RCC 7860 (cell line): Measurements from ENCODE around the gene COL6A3.
A peak's percentile ranks its signal among the peaks of the same experiment; 100 is the strongest.

Experiments used
- DNase-seq: peaks from one replicate; pipeline ENCODE4 v3.0.0-alpha.2; 2015; ENCODE audit warnings: low spot score
- FAIRE-seq: peaks from 2 replicates; lab custom pipeline; 2012; peaks lifted over from hg19 to GRCh38; lab: Jason Lieb, UNC

COL6A3 gene, protein sequence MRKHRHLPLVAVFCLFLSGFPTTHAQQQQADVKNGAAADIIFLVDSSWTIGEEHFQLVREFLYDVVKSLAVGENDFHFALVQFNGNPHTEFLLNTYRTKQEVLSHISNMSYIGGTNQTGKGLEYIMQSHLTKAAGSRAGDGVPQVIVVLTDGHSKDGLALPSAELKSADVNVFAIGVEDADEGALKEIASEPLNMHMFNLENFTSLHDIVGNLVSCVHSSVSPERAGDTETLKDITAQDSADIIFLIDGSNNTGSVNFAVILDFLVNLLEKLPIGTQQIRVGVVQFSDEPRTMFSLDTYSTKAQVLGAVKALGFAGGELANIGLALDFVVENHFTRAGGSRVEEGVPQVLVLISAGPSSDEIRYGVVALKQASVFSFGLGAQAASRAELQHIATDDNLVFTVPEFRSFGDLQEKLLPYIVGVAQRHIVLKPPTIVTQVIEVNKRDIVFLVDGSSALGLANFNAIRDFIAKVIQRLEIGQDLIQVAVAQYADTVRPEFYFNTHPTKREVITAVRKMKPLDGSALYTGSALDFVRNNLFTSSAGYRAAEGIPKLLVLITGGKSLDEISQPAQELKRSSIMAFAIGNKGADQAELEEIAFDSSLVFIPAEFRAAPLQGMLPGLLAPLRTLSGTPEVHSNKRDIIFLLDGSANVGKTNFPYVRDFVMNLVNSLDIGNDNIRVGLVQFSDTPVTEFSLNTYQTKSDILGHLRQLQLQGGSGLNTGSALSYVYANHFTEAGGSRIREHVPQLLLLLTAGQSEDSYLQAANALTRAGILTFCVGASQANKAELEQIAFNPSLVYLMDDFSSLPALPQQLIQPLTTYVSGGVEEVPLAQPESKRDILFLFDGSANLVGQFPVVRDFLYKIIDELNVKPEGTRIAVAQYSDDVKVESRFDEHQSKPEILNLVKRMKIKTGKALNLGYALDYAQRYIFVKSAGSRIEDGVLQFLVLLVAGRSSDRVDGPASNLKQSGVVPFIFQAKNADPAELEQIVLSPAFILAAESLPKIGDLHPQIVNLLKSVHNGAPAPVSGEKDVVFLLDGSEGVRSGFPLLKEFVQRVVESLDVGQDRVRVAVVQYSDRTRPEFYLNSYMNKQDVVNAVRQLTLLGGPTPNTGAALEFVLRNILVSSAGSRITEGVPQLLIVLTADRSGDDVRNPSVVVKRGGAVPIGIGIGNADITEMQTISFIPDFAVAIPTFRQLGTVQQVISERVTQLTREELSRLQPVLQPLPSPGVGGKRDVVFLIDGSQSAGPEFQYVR (N-terminal part only)

DNA sequence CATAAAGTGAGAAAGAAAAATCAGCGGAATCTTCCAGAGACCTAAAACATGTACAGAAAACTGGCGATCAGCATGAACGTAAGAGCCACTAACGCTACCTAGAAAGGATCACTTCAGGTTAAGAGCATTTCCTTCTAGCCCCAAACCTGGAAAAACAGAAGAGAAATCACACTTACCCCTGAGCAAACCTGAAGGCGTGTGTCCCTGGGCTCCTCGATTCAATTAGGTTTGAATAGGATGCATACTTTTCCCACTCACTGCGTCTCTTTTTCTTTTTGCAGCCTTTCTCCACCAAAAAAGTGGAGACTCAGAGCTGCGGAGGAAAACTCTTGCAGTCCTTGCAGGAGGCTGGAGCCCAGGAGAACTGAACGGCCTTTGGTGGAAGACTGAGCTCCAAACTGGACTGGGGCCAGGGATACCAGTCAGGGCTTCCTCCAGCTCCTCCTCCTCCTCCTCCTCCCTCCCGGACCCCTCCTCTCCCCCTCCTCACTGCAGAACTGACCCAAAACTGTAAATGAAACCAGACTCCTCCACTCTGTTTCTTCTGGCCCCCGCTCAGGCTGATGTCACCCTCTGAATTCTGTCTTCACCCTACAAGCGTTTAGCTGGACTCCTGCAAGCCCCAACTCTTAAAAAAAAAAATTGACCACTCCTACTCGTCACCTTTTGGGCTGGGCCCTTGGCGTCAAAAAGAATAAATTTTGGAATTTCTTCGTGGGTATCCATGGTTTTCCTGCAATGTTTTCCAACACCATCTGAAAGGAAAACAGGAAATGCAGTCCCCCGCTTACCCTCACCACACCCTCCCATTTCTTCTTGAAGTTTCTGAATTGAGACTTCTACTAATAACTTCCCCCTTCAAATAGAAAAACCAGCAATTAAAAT, at the start of gene COL6A3:
Gene COL6A3 (minus strand): TSS at position 388 of the 885 bp plus-strand sequence. CDS start 17,347 bp downstream, outside the sequence.
- FAIRE-seq (no peak), DNase-seq (no peak)

- FAIRE-seq, result peak; percentile 73
- DNase-seq, result peak; percentile 87
These were observed 45.8 kb upstream of the COL6A3 start for GRCh38 chr2:237459741-237460174.

- DNase-seq (no peak), FAIRE-seq (no peak)
These were observed 45.3 kb upstream of the COL6A3 start for GRCh38 chr2:237459226-237459625.

- FAIRE-seq (no peak), DNase-seq (no peak)
These were observed 44.6 kb upstream of the COL6A3 start for GRCh38 chr2:237458519-237458918.

DNA sequence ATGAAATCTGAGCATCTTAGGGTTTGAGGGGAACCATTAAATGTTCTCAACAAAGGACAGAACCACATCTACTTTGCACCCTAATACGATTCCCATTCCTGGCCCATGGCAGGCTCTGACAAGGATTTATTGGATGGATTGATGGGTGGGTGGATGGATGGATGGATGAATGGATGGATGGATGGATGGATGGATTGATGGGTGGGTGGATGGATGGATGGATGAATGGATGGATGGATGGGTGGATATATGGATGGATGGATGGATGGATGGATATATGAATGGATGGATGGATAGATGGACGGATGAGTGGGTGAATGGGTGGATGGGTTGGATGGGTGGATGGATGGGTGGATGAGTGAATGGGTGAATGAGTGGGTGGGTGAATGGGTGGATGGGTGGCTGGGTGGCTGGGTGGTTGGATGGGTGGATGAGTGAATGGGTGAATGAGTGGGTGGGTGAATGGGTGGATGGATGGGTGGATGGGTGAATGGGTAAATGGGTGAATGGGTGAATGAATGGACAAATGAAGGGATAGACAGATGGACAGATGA, 43.5 kb upstream of the COL6A3 start:
- no peak for DNase-seq

GRCh38 chr2:237456200-237456843, 42.4 kb upstream of the COL6A3 start:
- DNase-seq, result peak; percentile 73
- peak; percentile 39 for FAIRE-seq

More for the DNA sequence above, 43.5 kb upstream of the COL6A3 start:
- FAIRE-seq, result no peak

DNA sequence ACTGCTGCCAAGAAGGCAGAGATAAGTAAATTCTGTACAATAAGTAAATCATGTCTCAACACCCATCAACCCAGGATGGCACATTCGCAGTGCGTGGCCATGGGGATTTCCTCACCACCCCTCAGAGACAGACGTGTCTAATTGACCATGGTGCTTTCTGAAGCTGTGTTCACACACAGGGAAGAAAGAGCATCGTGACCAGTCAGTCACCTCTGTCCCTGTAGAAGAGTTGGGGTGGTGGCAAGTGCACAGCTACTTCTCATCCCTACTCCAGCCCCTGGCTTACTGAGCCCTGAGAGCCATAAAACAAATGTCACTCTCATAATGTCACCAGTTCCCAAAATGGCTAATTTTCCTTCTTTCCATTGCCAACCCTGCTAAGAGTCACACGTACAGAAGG, 41.8 kb upstream of the COL6A3 start:
- FAIRE-seq (no peak), DNase-seq (no peak)

- no peak for DNase-seq
These were observed 39.7 kb upstream of the COL6A3 start for GRCh38 chr2:237453671-237454070.

GRCh38 chr2:237452861-237453260, 38.9 kb upstream of the COL6A3 start:
- DNase-seq (no peak), FAIRE-seq (no peak)

More at GRCh38 chr2:237453671-237454070, 39.7 kb upstream of the COL6A3 start:
- FAIRE-seq, result no peak

DNA sequence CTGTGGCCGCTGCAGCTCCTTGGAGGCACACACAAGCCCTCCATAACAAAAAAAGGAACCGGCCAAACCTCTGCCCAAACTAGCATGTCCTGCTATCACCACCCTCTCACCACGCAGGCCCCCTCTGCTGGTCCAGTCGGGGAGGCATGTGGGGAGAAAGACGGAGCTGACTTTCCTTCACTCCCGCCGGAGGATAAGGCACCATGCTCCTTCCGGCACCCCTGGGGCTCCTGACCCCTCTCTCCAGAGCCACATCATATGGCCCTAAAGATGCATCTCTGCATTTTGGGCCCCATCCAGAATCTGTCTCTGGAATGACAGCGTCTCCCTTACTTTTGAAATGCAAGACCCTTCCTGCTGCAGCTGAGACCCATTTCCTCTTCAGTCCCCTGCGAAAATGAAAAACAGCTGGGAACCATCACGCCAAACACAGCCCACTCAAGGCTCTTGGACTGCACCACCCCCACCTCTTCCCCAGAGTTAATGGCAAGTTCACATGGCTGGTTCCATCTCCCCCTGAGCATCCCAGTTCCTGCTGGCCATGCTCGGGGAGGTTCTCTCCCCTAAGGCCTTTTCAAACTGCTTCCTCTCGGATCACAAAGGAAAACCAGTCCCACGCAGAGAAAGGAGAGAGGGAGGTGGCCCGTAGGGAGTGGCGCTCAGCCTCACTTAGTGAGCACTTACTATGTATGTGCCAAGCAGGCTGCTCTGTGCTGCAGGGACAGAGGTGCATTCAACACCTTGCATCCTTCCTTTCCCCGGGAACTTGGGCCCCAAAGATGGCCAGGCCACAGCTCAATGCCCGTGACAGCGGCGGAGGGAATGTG, 37.9 kb upstream of the COL6A3 start:
- no peak for FAIRE-seq
- no peak for DNase-seq

DNA sequence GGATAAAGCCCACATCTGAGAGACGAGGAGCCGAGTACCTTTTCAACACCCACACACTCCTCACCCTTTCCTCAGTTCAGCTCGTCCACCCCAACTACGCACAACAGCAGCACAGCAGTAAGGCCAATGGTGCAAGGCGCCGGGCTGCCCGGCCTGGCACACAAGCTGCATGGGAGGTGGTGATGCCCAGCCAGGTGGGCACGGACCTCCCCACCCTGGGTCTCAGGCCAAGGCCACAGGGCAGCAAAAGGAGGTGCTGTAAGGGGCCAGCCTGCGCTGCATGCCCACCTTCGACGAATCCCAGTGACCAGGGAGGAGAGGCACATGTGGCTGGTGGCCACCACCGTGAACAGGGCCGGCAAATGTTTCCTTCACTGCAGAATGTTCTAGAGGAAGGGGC, 36.6 kb upstream of the COL6A3 start:
- FAIRE-seq, result no peak
- DNase-seq, result no peak

DNA sequence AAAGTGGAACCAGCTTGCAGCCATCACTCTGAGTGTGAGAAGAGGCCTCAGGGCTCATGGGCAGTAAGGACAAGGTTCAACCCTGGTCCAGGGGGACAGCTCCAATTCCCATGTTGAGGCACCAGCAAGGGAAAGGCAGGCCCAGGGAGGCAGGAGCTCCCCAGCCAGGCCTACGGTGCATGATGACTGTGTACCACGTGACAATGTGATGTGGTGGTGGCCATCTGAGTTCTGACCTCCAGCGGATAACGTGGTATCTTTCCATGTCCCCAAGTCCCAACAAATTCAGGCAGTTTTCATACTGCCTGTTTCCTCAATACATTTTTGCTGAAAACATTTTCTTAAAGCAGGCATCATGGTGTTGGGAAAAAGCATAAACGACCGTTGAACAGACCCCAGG, 36.1 kb upstream of the COL6A3 start:
- FAIRE-seq, result no peak
- DNase-seq, result no peak

GRCh38 chr2:237449193-237449881, 35.4 kb upstream of the COL6A3 start:
- FAIRE-seq (no peak), DNase-seq (no peak)

GRCh38 chr2:237448626-237449025, 34.7 kb upstream of the COL6A3 start:
- DNase-seq (no peak), FAIRE-seq (no peak)

DNA sequence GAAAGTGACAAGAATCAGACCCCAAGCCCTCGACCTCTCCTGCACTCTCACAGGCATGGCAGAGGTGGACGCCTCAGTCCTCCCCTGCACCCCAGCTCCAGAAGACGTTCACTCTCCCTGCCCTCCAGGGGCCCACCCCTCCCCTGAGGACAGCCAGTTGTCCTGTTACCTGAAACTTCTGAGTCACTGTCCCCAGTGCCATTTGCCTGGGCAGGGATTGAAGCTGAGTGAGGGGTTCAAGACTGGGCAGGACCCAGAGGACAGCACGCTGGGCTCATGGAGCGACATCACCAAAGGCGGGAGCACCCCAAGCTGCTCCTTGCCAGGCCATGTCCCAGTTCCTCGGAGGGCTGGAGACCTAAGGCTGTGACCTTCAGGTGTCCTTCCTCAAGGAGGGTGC, 34.2 kb upstream of the COL6A3 start:
- no peak for FAIRE-seq
- no peak for DNase-seq

- no peak for DNase-seq
- FAIRE-seq, result no peak
These were observed 33.5 kb upstream of the COL6A3 start for GRCh38 chr2:237447496-237447895.

DNA sequence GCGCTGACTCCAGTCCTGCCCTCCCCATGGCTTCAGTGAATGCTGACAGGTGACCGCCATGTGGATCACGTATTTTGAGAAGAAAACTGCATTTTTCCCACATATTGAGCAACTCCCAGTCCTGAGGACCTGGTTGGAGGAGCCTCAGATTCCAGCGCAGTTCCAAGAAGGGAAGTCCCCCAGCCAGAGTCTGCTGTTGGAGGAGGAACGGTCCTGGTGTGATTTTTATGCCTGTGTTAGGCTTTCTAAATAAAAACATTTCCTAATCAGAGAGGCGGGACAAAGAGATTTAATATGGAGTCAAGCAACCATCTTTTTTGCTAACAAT, 32.3 kb upstream of the COL6A3 start:
- no peak for DNase-seq

More for the DNA sequence above, 32.3 kb upstream of the COL6A3 start:
- FAIRE-seq, result no peak
